ENCODE results near the gene SAT1.
"Not testable (repeated sequence)": the region's sequence is repeated elsewhere in the genome, so short reads cannot be mapped to it uniquely, and the experiment has no call there.

The SAT1 gene

DNA sequence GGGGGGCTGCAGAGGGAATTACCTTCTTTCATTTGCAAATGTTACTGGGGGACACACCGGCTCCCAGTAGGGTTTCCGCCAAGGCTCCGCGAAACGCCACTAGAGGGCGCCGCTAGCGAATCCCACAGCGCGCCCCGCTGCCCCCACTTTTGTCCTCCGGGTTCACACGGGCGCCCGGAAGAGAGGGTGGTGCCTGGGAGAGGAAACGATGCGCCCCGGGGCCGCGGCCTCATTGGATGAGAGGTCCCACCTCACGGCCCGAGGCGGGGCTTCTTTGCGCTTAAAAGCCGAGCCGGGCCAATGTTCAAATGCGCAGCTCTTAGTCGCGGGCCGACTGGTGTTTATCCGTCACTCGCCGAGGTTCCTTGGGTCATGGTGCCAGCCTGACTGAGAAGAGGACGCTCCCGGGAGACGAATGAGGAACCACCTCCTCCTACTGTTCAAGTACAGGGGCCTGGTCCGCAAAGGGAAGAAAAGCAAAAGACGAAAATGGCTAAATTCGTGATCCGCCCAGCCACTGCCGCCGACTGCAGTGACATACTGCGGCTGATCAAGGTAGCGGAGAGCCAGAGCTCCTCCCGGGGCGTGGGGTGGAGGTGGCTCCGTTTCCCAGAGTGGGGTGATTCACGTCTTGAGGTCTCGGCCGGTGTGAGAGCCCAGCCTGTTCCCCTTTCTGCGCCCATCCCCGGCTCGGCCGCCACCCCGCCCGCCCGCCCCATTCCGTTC lies at the start of gene SAT1:
TSS of gene SAT1 (plus strand) at position 311 of the 726 bp plus-strand sequence. CDS start at position 490, 179 bp downstream.
- DNase-seq, result peak; percentile 96

DNA sequence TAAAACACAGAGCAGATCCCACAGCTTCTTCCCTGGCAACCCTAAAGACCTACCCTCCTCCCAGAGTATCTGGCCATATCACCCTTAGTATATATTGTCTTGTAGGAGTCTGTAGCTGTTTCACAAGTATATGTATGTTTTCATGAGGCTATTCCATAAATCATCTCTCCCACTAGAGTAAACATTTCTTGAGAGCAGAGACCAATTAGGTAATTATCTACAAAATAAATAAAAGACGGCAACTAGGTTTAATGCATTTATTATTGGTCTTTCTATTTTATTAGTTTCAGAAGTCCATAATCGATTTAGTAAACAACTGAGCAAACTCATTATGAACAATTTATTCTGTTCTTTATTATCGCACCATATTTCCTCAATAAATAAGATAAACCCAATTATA lies 46.9 kb upstream of the SAT1 start:
- no peak for DNase-seq

DNA sequence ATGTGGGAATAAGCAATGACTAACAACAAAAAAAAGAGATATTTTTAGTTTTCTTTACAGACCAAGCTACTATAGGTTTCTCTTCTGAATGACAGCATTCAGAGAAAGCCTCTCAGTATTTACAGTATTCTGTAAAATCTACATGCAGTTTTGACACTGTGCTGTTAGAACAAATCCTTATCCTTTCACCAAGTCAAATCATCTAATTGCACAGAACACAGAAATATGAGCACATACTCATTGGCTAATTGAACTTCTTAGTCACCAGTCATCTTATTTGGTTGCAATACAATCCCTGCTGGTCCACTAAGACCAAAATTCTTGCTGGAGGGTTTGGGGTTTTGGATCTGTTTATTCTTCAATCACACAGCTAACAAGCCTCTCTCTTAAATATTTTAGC lies 45.6 kb upstream of the SAT1 start:
- DNase-seq, result no peak

DNA sequence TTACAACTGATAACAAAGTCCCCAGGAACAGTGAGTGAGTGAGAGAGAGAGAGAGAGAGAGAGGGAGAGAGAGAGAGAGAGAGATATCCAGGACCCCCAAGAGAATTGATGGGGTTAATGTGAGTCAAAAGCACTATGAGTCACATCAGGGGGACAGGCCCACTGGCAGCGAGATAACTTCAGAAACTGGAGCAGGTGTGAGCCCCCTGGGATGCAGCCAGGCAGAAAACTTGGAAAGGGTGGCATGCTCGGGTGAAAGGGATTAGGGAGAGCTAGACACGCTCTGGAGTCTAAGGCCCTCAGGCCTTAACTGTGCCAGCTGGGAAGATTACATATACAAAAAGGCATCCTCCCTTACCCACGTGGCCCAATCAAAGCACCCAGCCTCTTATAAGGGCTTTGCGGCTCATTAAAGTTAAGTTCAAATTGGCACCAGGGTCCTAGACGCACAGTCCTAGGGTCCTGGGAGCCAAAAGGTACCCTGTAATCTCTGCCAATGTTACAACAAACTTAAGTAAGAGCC lies 40.7 kb upstream of the SAT1 start:
- peak in 1 of 2 donors; percentile 33 for DNase-seq

DNA sequence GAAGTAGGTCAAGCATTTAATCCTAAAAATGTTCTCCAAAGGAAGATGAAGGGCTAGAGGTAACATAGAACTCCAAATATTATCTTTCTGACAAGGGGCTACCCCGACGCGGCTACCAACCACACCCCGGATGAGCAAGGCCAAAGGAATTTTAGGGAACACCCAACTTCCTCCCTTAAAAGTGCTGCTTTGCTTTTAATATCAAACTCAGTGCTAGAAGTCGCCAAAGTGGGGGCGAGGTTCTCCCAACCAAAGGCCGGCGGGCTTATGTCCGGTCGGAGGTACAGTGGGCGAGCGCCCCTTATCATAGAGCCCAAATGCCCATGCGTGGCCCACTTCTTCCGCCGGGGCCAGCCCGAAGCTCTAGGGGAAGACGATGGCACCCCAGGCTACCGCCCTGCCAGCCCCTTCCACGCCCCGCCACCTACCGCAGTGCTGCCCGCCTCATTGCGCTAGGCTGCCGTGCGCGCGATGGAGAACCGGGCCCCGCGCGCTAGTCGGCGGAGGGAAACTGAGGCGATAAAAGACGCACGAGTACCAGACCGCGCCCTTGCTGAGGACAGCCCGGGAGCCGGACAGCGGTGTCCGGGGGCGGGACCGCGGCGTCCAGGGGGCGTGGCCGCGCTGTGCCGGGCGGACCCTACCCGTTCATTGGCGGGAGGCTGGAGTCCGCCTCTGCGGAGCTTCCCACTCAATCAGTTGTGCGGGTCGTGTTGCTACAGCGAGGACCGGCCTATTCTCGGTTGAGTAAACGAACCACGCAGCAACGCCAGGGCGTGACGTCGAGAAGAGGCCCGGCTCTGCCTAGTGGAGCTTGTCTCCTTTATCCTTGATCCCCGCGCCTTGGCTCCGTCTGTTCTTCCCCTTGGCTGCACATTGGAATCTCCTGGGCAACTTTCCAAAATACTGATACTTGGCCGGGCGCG lies 40.0 kb upstream of the SAT1 start, which contains the start of gene ACOT9:
TSS of gene ACOT9 (minus strand) at position 580 of the 926 bp plus-strand sequence. CDS start at position 448, 132 bp downstream.
- DNase-seq, result peak; percentile 83 to 85

DNA sequence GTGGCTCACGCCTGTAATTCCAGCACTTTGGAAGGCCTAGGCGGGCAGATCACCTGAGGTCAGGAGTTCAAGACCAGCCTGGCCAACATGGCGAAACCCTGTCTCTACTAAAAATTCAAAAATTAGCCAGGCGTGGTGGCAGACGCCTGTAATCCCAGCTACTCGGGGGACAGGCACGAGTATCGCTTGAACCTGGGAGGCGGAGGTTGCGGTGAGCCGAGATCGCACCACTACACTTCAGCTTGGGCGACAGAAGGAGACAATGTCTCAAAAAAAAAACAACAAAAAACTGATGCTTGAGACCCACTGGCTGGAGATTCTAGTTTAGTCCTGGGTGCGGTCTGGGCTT lies 39.4 kb upstream of the SAT1 start:
- DNase-seq, result not testable (repeated sequence)

DNA sequence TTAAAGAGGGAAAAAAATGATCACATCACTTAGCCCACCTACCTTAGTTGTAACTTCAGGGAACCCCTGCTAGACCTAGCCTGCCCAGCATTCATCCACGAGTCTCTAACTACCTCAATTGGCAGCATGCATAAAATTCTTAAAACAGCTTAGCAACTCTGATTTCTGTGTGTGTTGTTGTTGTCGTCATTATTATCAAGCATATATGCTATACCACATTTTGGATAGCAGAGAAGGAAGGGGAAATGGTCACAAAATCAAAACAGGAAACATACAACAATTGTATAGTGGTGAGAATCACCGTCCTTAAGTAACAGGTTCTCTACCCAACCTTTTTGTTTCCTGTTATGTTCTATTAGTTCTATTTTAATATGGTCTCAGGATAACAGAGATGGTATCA lies 37.2 kb upstream of the SAT1 start:
- peak in 1 of 2 donors; percentile 65 for DNase-seq

DNA sequence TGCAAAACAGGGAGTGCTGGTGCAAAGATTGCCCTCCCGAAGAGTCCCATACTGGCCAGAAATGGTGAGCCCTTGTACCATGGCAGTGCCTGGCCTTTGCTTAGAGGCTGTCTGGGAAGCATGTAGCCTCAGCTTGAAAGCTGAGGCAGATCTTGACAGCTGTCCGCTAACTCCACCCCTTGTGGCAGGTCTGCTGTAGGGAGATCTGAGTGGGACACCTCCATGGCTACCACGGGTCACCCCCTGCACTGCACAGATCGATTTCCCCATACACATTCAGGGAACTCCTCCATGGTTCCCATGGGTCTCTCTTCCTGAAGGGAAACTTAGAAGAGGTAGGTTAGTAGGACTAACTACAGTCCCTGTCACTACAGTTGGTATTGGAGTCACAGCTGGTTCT lies 33.8 kb upstream of the SAT1 start:
- DNase-seq, result no peak

DNA sequence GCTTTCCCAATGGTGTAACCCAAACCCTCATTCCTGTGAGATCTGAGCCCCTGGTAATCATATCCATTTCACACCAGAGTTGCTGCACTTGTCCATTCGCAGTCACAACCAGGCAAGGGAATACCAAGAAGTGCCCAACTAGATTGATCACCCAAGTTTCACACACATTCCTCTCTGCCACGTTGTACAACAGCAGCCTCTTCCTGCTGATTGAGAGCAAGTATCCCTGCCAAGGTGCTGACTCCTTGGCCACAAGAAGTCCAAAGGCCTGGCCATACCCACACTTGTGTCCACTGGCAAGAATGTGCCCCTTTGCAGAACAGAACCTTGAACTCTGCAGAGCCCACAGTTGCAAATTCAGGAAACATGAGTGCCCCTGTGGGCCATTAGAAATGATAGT lies 33.4 kb upstream of the SAT1 start:
- DNase-seq, result no peak

DNA sequence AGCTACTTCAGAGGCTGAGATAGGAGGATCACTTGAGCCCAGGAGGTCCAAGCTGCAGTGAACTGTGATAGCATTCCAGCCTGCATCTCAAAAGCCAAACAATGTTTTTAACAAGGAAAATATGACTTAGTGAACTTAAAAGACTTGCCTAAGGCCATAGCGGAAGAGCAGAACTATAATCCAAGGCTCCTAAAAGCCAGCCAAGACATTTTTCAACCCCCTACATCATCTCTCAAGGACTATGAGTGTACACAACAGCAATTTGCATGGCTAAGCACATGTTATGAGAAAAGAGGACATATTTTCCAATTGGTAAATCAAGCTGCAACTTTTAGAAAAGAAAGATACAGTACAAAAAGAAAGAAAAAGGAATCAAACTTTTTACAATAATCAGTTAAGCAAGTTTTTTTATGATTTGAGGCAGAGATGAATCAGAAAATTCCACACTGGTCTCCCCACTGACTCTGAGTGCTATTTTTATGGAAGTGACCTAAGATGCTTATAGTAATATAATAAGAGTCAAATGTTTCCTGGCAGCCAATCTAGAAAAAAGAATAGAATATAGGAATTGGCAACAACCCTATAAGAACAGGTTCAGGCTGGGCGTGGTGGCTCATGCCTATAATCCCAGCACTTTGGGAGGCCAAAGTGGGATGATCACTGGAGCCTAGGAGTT lies 30.1 kb upstream of the SAT1 start:
- no peak for DNase-seq

DNA sequence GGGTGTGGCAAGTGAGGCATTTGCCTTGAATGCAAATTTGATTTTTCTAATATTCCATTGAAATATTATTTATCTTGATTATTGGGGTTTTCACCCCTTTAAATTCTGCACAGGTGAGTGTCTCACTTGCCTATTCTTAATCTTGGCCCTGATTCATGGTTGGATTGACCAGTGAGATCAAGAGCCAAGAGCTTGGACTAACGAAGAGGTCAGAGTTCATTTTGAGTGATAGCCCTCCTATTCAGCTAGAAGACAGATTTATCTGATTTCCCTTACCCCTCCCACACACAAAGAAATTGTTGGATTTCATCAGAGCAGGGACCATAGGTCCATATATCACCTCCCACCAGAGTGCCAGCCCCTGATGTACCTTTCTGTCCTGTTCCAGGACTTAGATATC lies 28.3 kb upstream of the SAT1 start:
- DNase-seq, result no peak

DNA sequence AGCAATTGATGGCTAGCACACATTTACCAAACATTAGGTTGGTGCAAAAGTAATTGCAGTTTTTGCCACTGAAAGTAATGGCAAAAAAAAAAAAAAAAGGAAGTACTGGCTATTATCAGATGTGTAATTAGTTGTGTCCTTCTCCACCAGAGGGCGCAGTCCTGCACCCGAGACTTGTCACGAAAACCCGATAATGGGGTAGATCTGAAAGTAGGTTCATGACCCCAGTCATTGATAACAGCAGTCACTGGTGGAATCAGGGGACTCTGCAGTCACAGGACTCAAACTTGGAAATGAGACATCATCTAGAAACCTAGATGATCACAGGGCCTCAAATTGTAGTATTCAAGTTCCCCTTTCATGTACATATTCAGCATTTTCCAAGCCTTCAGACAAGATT lies 26.8 kb upstream of the SAT1 start:
- DNase-seq, result peak; percentile 77 to 84

DNA sequence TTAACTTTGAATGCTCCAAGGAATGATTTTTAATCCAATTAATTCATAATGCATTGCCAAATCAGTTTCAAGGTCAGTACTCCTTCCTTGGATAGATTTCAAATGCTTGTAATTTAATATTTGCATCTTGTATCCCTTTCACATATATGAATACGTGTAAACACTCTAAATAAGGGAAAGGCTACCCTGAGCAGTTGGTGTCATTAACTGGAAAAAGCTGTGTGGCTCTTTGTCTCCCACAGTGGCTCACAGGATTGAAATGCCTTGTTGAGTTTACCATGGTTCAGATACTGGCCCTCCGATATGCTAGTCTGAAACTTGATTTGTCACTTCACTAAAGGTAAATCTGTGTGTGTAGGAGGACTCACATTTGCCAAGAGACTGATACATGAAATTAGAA lies 23.2 kb upstream of the SAT1 start:
- DNase-seq, result no peak

DNA sequence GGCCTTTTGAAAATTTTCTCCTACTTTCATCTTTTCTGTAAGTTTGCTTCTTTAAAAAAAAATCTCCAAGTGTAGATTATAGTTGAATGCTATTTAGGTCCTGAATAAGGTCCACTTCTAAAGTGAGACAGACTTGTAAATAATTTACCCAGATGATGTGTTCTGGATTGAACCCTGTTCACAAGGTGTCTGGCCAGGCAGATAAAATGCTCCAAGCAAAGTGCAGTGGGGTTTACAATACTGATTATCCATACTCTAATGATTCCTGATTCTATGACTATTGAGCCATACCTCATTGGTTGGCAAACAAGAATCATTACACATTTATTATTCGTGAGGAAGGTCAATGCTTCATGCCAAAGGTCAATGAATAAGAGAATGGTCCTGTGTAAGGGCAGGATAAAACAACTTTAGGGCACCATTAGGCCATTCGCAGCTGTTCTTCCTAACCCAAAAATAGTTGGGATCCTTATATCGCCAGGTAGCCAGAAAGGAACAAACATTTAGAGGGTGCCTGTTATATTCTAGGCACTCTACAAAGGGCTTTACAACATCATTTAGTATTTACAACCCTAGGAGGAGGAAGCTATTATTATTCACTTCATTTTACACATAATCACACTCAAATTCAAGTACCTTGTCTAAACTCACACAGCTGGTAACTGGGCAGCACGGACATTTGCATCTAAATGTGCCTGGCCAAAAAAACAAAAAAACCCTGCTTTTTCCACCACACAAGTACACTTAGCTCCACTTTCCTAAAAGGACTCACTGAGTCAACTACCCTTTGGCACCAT lies 18.6 kb upstream of the SAT1 start:
- DNase-seq, result no peak

DNA sequence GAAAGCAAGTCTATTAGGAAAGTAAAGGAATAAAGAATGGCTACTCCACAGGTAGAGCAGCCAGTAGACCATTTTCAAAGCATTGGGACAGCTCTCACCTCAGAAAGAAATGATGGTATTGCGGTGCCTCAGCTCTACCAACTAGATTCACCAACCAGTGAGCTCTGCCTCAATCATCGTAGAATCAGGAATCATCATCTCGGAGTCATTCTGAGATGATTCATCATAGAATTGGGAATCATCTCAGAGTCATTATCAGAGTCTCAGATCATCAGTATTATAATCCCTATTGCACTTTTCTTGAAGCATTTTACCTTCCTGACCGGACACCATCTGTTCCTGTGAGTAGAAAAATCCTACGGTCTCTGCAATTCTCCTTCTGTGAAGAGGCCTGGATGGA lies 17.5 kb upstream of the SAT1 start:
- no peak for DNase-seq

DNA sequence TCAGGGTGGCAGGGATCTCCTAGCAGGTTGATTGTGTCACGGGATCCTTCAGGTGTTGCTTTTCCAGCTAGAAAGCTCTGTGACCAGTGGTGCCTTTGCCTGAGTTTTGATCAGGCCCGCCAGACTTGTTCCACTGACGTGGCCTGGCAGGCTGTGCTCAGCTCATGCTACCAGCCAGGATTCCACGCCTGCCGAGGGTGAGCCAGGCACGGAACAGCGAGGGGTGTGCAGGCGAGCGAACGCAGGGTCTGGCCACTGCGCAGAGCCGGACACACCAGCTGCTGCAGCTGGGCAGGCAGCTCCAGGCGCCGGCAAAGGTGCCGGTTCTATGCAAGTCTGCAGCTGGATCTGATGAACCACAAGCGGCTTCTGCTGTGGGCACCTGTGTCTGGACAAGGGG lies 17.1 kb upstream of the SAT1 start:
- no peak for DNase-seq

DNA sequence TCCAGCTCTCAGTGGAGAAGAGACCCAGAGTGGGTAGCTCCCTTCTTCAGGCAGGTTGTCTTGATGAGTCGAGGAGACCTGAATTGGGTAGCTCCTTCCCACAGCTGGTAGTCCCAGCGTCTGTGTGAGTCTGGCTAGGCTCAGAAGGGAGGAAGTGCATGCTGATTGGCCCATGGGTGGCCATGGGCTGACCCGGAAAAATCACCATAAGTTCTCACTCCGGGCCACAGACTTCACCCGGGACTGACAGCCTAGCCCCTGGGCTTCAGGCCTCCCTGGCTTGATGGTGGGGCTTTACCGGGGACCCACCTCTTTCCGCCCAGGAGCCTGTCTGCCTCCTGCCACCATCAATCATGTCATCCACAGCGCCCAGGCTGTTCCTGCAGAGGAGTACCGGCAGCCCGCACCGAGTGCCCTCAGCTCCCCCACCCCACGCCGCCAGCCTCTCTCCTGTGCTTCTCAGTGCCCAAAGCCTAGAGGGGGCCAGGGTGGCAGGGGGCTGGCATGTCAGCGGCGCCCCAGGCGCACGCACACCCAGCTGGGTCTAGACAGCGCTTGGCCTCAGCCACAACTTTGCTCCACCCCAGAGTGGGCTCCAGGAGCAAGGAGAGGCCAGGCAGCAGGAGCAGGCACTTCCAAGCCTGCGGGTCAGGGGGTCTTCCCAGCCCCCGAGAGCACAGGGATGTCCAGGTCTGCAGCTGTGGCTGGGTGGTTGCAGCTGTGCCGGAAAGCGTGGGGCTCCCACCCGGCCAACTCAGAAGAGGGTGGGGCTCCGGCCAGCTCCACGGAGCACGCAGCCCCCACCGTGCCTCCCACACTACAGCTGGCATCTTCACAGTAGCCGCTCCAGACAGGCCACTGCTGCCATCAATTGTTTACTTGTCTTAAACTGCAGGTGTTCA lies 16.1 kb upstream of the SAT1 start:
- peak; percentile 20 to 34 for DNase-seq

DNA sequence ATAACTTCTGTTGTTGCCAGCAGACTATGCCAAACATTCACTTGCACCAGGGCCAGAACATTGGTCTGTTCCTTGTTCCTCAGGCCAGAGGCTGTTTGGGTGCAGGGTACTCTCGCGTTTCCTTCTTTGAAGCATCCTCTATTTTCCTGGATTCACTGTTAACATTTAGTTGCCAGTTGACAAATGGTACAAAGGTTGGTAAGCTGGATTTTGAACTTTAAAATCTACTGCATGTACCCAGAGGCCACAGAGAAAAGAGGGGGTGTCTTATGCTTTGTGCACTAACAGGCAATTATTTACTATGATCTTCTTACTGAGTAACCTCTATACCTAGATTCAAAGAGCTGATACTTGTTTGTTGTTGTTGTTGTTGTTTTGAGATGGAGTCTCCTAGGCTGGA lies 12.8 kb upstream of the SAT1 start:
- no peak for DNase-seq

DNA sequence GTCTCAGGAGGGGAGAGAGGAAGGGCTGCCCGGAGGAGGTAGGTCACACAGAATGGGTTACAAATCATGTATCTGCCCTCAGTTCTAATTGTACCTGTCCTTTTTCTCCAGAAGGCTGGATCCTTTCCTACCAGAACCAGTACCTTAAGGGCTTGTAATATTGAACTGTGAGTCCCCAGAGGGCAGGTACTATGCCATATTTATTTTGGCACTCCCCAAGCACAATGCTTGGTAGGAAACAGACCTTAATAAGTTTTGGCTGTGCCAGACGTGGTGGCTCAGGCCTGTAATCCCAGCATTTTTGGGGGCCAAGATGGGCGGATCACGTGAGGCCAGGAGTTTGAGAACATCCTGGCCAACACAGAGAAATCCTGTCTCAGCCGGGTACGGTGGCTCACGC lies 11.9 kb upstream of the SAT1 start:
- DNase-seq, result not testable (repeated sequence)

DNA sequence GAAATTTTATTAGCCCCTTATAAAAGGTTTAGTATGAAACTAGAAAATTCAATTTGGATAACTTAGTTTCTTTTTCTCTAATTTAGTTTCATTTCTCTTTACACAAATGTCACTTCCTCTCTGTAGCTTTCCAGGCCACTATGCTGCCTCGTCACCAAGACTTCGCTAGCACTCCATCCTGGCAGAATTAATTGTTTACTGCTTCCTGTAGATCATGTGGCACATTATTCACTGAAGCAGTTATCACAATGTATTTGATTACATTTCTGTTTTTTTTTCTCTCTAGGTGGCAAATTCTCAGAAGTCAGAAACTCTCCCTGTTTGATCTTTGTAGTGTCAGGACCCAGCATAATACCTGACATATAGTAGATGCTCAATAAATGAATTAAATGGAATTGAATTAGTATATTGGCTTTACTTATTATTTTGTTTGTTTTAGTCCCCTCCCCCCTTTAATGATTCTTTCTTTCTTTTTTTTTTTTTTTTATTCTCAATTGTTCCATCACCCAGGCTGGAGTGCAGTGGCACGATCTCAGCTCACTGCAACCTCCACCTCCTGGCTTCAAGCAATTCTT lies 9.3 kb upstream of the SAT1 start:
- DNase-seq, result peak; percentile 86 to 91

DNA sequence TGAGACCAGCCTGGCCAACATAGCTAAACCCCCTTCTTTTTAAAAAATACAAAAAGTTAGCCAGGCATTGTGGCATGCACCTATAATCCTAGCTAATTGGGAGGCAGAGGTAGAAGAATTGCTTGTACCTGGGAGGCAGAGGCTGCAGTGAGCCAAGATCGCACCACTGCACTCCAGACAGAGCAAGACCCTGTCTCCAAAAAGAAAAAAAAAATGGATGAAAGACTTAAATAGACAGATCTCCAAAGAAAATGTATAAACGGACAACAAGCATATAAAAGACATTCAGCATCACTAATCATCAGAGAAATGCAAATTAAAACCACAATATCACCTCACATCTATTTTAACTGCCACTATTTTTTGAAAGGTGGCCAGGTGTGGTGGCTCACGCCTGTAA lies 6.6 kb upstream of the SAT1 start:
- no peak for DNase-seq

Measured in CD4-positive, alpha-beta T cell treated with Interferon alpha-2 for 1 hour (primary cell).